OCI-LY7 (cell line): ENCODE measurements around the gene VOPP1. TPM values are rescaled to one million over a fixed set of nuclear protein-coding genes. Genes with fewer than 3 reads are reported as not detected.

Experiments used
- BruUV-seq: library from RNA; stranded (reverse); fragments of 400-500 nt; replicated peaks from 2 replicates; lab custom pipeline; 2021; lab: Mats Ljungman, UMichigan
- CTCF ChIA-PET: fragments of 300-600 bp; sonication (Branson Sonifier 250); formaldehyde crosslinking; loops from one replicate; lab custom pipeline; 2022; ENCODE audit warnings: antibody characterized with exemption; ENCODE audit not compliant: unreplicated experiment; lab: Charles Lee
- POLR2A ChIA-PET: fragments of 300-600 bp; sonication (Branson Sonifier 250); formaldehyde crosslinking; loops from one replicate; lab custom pipeline; 2022; ENCODE audit warnings: antibody characterized with exemption; lab: Charles Lee
- DNase-seq: peaks from one replicate; pipeline ENCODE4 v3.0.0-alpha.2; 2015; ENCODE audit warnings: low spot score
- H2AFZ ChIP-seq: fragments of 200-600 bp; sonication (generic), shearing (Covaris generic); 2 replicates; pipeline ENCODE4 v1.6.1; 2014; ENCODE audit warnings: mild to moderate bottlenecking, antibody characterized with exemption, low read length, moderate library complexity
- H3K27ac ChIP-seq: fragments of 200-600 bp; sonication (generic); 2 replicates; pipeline ENCODE4 v1.5.1; 2014; ENCODE audit warnings: mixed run types, low read depth, mild to moderate bottlenecking, moderate library complexity, low read length, inconsistent platforms; ENCODE audit not compliant: poor library complexity, severe bottlenecking
- H3K36me3 ChIP-seq: fragments of 200-600 bp; sonication (generic); 2 replicates; pipeline ENCODE4 v1.6.1; 2014; ENCODE audit warnings: mild to moderate bottlenecking, antibody characterized with exemption, low read length, moderate library complexity, mixed read lengths; ENCODE audit not compliant: insufficient read depth
- H3K4me1 ChIP-seq: fragments of 200-600 bp; sonication (generic); 2 replicates; pipeline ENCODE4 v1.5.1; 2014; ENCODE audit warnings: mild to moderate bottlenecking, low read length; ENCODE audit not compliant: insufficient read depth, poor library complexity, severe bottlenecking
- H3K4me2 ChIP-seq: fragments of 200-600 bp; sonication (generic); 2 replicates; pipeline ENCODE4 v1.6.1; 2014; ENCODE audit warnings: mild to moderate bottlenecking, low read length
- H3K4me3 ChIP-seq: fragments of 200-600 bp; sonication (generic); 2 replicates; pipeline ENCODE4 v1.5.1; 2014; ENCODE audit warnings: mild to moderate bottlenecking, low read depth, low read length; ENCODE audit not compliant: poor library complexity, severe bottlenecking
- H3K79me2 ChIP-seq: fragments of 200-600 bp; sonication (generic); 2 replicates; pipeline ENCODE4 v1.6.1; 2016; ENCODE audit warnings: low read depth, mild to moderate bottlenecking, low read length, moderate library complexity, mixed read lengths; ENCODE audit not compliant: insufficient read depth
- H3K9me2 ChIP-seq: fragments of 200-600 bp; sonication (generic); 2 replicates; pipeline ENCODE4 v1.6.1; 2016; ENCODE audit warnings: mild to moderate bottlenecking, low read length, mixed read lengths; ENCODE audit not compliant: insufficient read depth
- H3K9me3 ChIP-seq: fragments of 200-600 bp; sonication (generic); 2 replicates; pipeline ENCODE4 v1.6.1; 2014; ENCODE audit warnings: mild to moderate bottlenecking, mixed run types, low read length, mixed read lengths
- H4K20me1 ChIP-seq: fragments of 200-600 bp; sonication (generic); 2 replicates; pipeline ENCODE4 v1.6.1; 2014; ENCODE audit warnings: mild to moderate bottlenecking, antibody characterized with exemption, low read length, moderate library complexity, mixed read lengths; ENCODE audit not compliant: insufficient read depth
- CTCF ChIP-seq: fragments of 200-600 bp; sonication (generic); conservative IDR thresholded peaks from 2 replicates; pipeline ENCODE4 v1.5.1; 2014; ENCODE audit warnings: mild to moderate bottlenecking, antibody characterized with exemption, low read length, moderate library complexity, mixed read lengths
- EZH2phosphoT487 ChIP-seq: fragments of 200-600 bp; sonication (generic); IDR thresholded peaks from 2 replicates; pipeline ENCODE4 v1.6.1; 2018; ENCODE audit warnings: low read depth, borderline replicate concordance, mild to moderate bottlenecking, mixed run types, antibody characterized with exemption, low read length, moderate library complexity, mixed read lengths
- intact Hi-C: fragments of 100-400 bp; cut with micrococcal nuclease; formaldehyde crosslinking; loops from one replicate; pipeline ENCODE4 v1.10.0; 2022; ENCODE audit not compliant: unreplicated experiment
- total RNA-seq, 2 experiments: library from RNA; depleted of rRNA in 1 of 2; stranded (reverse); fragments of >200 nt in 1 of 2; shearing (Covaris generic) in 1 of 2; gene quantifications; 2 replicates each; pipeline ENCODE4 v1.2.3, GENCODE V29; 2014 to 2022

The VOPP1 gene
- total RNA-seq, 2 experiments from 2014 or later, result 68.8 to 72.1 TPM

- Histone ChIP-seq H3K27ac (no peak overlapping the region), H2AFZ (no peak overlapping the region), H3K9me2 (no peaks in the 10 kb centered on the region), H3K4me2 (no peak overlapping the region), H3K36me3 (peaks cover 47% of the 10 kb centered on the region; the same call in 1 of the 2 replicates), H3K79me2 (peaks cover 14% of the 10 kb centered on the region; the same call in 1 of the 2 replicates), H3K4me3 (no peak overlapping the region), H3K9me3 (no peaks in the 10 kb centered on the region), H4K20me1 (no peaks in the 10 kb centered on the region), H3K4me1 (peaks cover 38% of the 10 kb centered on the region)
- POLR2A ChIA-PET, result interaction anchor here (0.6 kb wide), 1 partner anchor 551 kb away, joined by 3 read pairs; the partner anchor contains the start of gene PSPH
- CTCF ChIA-PET, result no interaction called here
- DNase-seq, result no peak
- TF ChIP-seq CTCF (no peak), EZH2phosphoT487 (no peak)
- no TSS peak for BruUV-seq
- intact Hi-C loops, result no loop called here
These were observed 72.1 kb downstream of the VOPP1 start for GRCh38 chr7:55500117-55500756.

- H3K79me2 ChIP-seq, result peaks cover 14% of the 10 kb centered on the region; the same call in 1 of the 2 replicates
- no peak overlapping the region for H3K4me3 ChIP-seq
- H2AFZ ChIP-seq, result no peak overlapping the region
- H3K9me3 ChIP-seq, result no peaks in the 10 kb centered on the region
- intact Hi-C loops, result no loop called here
- BruUV-seq, result no TSS peak
- H3K27ac ChIP-seq, result no peak overlapping the region
- ChIA-PET POLR2A (no interaction called here), CTCF (no interaction called here)
- TF ChIP-seq EZH2phosphoT487, result no peak
- TF ChIP-seq CTCF, result no peak
- DNase-seq, result no peak
- peaks cover 31% of the 10 kb centered on the region for H3K4me1 ChIP-seq
- no peaks in the 10 kb centered on the region for H3K9me2 ChIP-seq
- no peak overlapping the region for H3K4me2 ChIP-seq
- H3K36me3 ChIP-seq, result peaks cover 47% of the 10 kb centered on the region; the same call in 1 of the 2 replicates
- no peaks in the 10 kb centered on the region for H4K20me1 ChIP-seq
These were observed 72.7 kb downstream of the VOPP1 start for GRCh38 chr7:55499591-55499990.

- Histone ChIP-seq H3K9me3 (no peaks in the 10 kb centered on the region), H3K4me2 (no peak overlapping the region), H4K20me1 (no peaks in the 10 kb centered on the region), H3K9me2 (no peaks in the 10 kb centered on the region), H3K27ac (no peak overlapping the region), H3K4me3 (no peak overlapping the region), H3K4me1 (peaks cover 23% of the 10 kb centered on the region), H2AFZ (no peak overlapping the region), H3K79me2 (peaks cover 13% of the 10 kb centered on the region; the same call in 1 of the 2 replicates), H3K36me3 (peaks cover 48% of the 10 kb centered on the region; the same call in 1 of the 2 replicates)
- intact Hi-C loops, result no loop called here
- TF ChIP-seq CTCF (no peak), EZH2phosphoT487 (no peak)
- POLR2A ChIA-PET, result no interaction called here
- CTCF ChIA-PET, result no interaction called here
- no peak for DNase-seq
- no TSS peak for BruUV-seq
These were observed 73.5 kb downstream of the VOPP1 start for GRCh38 chr7:55498770-55499169.
